NCI-H146 treated with DMSO at 0.1 percent for 48 hours (cell line): ENCODE results near the gene GTF2H2.
"Not testable (repeated sequence)": the region's sequence is repeated elsewhere in the genome, so short reads cannot be mapped to it uniquely, and the experiment has no call there.

Source experiments
- DNase-seq: peaks from one replicate; lab custom pipeline; 2025; ENCODE audit not compliant: unreplicated experiment; lab: John Stamatoyannopoulos, UW

Gene GTF2H2

DNA sequence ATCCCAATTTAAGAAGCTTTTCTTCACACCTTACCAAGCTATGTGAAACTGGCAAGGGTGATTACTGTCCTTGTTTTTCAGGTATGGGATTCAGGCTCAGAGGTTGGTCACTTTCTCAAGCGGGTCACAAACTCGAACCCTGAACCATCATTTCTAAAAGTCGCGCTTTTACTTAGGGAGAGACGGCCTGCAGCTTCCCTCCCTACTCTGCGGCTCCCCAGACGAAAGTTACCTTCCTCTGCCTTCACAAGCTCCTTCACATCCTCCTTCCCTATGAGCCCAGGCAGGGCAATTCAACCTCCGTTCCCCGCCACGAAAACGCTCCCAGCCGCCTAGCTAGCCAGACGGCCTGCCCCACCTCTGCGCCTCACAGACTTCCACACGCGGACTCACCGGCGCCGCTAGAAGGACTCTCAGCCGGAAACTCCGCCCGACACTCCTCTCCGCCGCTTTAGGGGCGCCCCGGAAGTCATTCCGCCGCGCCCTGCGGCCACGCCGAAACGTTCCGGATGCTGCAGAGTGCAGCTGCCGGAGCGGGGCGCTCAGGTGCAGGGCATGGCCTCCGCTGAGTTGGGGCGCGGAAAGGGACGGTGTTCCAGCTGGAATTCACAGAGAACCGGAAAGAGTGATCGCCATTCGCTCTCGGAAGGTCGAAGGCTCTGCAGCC lies at the start of gene GTF2H2:
Gene GTF2H2 (minus strand): TSS at position 415 of the 667 bp plus-strand sequence. CDS start 4,913 bp downstream, outside the sequence.
- DNase-seq = not testable (repeated sequence)

DNA sequence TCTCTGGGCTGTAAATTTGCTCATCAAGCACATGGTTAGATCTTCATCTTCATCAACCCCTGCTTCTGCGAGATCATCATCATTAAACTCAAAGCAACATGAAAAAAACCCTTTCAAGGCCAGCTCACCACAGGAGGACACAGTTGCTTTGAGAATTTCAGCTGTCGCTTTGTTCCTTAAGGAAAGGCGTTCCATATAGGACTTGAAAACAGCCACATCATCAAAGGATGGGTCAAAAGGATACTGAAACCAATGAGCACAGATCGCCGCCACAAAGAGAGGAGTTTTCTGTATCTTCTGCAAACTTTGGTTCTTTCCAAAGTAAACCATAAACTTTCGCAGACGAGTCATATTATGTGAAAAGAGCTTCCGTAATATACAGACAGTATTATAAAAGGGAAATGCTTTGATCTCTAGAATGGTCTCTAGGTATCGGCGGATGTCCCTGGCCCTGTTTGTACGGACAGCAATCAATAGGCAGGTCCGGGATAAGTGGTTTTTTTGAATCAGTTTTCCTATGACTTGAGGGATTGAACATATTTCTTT lies 42.3 kb upstream of the GTF2H2 start:
- DNase-seq = not testable (repeated sequence)

DNA sequence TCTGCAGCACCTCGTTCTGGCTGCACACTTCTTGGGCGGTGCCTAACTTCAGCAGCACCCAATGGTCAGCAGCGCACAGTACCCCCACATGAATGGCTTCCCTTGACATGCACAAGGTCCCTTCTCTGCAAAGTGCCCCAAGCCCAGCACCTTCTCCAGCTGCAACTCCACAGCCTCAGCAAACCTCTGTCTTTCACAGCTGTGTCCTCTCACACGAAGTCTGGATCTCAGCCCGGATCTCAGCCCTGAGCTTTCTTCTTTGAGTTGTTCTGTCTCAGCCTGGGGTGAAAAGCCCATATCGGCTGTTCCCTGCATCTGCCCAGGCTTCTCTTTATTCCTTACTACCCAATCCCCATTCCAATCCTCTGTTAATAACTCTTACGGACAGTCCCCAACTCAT lies 32.5 kb upstream of the GTF2H2 start:
- DNase-seq = not testable (repeated sequence)

DNA sequence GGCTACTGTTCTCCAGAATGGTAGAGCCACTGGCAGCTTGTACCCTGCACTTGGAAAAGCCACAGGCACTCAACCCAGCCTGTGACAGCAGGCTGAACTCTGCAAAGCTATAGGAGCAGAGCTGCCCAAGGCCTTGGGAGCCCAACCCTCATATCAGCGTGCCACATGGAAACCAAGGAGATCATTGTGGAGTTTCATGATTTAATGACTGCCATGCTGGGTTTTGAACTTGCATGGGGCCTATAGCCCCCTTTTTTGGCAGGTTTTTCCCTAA lies 30.4 kb upstream of the GTF2H2 start:
- DNase-seq = not testable (repeated sequence)

DNA sequence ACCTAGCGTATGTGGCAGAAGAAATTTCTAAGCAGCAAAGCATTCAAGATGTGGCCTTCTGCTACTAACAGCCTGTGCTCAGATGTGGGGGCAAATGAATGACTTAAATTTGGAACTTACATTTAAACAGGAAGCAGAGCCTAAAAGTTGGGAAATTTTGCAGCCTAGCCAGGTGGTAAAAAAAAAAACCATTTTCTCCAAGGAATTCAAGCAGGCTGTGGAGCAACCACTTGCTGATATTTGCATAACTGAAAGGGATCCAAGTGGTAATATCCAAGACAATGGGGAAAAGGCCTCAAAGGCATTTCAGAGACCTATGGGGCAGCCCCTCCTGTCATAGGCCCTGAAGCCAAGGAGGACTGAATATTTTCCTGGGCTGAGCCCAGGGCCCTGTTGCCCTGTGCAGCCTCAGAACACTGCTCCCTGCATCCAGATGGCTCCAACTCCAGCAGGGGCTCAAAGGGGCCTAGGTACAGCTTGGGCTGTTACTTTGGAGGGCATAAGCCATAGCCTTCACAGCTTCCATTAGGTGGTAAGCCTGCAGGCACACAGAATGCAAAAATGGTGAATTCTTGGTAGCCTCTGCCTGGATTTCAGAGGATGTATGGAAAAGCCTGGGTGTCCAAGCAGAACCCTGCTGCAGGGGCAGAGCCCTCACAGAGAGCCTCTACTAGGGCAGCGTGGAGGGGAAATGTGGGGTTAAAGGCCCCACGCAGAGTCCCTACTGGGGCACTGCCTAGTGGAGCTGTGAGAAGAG lies 29.9 kb upstream of the GTF2H2 start:
- DNase-seq = not testable (repeated sequence)

DNA sequence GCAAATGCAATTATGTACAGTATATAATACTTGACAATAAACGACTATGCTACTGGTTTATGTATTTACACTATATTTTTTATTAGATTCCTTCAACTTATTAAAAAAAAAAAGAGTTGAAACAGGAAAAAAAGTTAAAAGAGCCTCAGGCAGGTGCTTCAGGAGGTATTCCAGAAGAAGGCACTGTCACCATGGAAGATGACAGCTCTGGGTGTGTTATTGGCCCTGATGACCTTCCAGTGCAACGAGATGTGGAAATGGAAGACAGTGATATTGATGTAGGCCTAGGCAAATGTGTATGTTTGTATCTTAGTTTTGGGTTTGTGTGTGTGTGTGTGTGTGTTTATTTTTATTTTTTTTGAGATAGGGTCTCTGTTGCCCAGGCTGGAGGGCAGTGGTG lies 22.3 kb upstream of the GTF2H2 start:
- DNase-seq = not testable (repeated sequence)

DNA sequence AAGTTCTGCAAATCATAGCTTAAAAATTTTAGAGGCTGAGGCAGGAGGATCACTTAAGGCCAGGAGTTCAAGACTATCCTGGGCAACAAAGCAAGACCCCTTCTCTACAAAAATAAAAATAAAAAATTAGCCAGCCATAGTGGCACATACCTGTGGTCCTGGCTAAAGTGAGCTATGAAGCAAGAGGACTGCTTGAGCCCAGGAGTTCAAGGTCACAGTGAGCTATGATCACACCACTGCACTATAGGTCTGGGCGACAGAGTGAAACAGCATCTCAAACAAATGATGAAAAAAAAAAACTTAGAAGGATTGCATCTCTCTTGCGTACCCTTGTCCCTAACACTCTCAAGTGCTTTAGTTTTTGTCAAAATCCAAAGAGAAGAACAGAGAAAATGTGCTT lies 21.3 kb upstream of the GTF2H2 start:
- DNase-seq = not testable (repeated sequence)

DNA sequence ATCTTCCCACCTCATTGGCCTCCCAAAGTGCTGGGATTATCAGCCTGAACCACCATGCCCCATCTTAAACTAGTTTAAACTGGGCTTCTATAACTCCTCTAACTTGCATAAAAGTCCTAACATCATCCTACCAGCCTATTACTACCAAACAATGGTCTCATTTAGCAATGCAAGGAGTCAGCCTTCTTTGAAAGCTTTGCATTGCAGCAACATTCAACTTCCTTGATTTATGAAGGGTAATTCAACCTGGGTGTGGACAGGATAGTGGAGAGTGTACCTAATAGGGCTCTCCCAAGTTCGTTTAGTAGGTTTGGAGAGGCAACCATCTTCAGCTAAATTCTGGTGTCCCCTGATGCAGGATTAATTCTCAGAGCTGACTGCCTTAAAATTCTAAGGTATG lies 18.7 kb upstream of the GTF2H2 start:
- DNase-seq = not testable (repeated sequence)

DNA sequence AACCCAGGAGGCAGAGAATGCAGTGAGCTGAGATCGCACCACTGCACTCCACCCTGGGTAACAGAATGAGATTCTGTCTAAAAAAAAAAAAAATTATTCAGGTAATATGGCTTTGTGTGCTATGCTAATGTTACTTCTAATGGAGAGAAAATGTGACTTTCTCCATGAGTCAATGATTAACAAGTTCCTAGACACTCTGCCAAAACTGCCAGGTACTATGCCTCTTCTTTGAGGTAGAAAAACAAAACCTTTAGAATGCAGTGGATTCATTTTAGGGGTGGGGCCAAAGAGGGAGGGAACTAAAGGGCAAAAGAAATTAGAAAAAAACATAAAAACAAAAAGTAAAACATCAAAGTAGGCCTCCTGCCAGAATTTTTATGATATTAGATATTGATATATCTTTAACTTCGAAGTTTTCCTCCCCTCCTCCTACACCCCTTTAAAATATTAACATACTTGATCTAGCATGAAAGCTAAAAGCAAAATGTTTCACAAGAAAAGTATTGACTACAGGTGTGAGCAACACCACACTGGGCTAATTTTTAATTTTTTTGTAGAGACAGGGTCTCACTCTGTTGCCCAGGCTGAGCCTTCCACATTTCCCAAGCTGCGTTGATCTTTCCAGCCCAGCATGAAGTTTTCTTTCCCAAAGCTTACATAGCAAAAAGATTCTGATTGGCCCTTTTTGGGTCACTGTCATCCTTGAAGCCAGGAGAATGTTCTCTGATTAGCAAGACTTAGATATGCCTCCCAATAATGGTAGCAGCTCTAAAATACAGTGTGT lies 17.0 kb upstream of the GTF2H2 start:
- not testable (repeated sequence) for DNase-seq

DNA sequence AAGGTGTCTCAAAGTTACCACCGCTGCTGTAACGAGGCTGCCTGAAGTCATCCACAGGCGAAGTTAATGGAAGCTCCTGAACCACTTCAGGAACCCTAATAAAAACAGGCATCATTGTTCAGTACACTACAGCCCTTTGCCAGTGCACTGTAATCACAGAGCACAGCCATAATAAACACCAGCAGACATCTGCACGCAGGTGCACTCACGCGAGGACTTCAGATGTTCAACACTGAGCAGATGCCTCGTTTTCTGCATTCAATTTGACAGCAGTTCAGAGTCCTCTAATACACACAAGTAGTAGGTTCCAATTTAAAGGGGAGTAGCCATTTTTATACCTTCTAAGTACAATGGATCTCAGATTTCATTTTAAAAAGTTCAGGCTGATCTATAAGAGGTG lies 15.4 kb upstream of the GTF2H2 start:
- DNase-seq = not testable (repeated sequence)

DNA sequence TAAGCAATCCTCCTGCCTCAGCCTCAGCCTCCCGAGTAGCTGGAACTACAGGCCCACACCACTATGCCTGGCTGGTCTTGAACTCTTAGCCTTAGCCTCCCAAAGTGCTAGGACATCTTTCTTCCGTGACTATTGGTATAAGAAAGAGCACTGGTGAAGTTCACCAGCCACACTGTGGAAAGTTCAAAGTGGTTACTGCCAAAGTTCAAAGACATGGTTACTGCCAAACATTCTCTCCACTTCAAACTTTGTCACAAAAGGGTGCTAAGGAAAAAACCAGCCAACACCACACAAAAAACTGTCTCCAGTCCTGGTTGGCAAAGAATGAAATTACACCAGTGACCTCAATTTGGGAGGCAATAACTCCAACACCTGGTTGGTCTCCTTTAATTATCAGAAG lies 14.9 kb upstream of the GTF2H2 start:
- not testable (repeated sequence) for DNase-seq

DNA sequence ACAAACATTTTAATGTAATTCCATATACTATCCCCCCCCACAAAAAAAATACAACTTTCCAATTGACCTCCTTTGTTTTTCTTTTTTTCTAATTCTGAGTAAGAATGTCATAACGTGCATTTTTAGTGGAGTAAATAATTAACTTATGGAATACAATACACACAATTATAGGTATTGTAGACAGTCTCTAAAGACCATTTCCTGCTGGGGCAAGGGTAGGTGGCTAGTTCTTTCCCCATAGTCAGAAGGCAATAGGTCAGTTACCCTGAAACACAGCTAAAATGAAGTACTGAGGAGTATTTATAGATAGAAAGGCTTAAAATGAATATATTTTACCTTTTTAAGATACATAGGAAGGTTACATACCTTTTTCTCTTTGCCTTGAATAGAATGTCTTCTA lies 6.2 kb downstream of the GTF2H2 start:
- not testable (repeated sequence) for DNase-seq

DNA sequence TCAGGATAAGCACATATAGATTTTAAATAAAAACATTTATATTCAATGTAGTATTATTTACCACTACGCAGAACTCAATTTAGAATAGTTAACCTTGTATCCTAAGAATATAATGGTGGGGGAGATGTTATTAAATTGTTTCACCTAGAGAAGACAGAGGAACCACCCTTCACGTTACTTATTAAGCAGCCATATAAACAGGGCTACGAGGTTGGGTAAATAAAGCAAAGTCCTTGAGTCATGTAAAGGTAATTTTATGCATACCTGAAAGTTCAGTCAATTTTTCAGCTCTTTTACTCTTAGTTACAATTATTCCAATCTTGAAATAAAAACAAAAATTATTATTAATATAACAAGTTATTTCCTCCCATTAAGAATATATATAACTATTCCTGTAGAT lies 8.1 kb downstream of the GTF2H2 start:
- not testable (repeated sequence) for DNase-seq

DNA sequence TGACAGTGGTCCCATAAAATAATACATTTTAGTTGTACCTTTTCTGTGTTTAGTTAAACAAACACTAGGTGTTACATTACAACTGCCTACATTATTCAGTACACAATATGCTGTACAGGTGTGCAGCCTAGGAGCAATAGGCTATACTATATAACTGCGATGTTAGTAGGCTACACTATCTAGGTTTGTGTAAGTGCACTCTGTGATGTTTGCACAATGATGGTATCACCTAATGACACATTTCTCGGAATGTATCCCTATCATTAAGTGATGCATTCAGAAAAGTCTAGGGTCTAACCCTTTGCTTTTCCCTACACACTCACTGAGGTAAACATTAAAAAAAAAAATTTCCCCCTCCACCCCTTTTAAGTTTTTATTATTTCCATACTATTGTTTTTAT lies 22.7 kb downstream of the GTF2H2 start:
- DNase-seq = not testable (repeated sequence)

DNA sequence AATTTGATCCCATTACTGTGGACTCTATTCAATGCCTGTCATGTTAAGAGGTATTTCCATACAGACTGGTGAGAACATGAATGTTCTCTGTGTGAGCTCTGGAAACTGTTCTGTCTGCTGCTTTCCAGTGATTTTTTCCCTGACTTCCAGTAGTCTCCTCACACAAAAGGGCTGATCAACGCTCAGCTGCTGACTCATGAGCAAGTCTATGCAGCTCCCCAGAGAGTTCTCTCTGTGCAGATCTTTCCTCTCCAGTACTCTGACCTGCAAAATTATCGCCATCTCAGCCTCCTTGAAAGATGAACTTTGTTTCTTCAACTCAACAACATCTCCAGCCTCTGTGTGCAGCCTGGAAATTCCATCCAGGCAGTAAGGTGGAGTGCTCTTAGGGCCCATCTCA lies 23.3 kb downstream of the GTF2H2 start:
- DNase-seq = not testable (repeated sequence)

DNA sequence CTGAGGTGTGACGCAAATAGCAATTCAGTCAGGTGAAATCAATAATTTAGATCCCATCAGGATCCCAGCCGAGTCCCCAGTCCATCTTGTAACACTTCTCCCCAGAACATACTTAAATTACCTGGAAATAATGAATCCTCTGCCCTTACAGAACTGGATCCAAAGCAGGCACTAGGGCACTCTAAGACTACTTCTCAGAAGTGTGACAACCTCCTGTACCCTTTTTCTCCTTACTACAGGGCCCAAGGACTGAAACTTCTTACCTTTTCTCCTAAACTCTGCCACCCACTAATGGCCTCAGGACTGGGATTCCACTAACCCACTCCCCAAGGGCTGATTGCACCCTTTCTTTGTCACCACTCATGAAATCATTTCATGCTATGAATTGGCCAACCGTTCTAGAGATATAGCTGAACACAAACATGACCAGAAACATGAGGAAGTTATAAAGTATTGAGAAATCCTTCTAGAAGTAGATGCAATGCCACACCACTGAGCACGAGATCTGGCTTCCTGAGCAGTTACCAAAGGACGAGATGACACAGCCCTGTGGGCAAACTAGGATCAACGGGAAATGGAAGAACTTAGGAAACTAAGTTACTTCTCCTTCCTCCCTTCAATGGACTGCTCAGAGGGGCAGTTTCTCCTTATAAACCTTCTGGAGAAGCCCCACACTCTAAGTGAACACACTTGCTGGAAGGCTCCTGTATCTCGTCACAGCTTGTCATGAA lies 36.3 kb downstream of the GTF2H2 start:
- not testable (repeated sequence) for DNase-seq

DNA sequence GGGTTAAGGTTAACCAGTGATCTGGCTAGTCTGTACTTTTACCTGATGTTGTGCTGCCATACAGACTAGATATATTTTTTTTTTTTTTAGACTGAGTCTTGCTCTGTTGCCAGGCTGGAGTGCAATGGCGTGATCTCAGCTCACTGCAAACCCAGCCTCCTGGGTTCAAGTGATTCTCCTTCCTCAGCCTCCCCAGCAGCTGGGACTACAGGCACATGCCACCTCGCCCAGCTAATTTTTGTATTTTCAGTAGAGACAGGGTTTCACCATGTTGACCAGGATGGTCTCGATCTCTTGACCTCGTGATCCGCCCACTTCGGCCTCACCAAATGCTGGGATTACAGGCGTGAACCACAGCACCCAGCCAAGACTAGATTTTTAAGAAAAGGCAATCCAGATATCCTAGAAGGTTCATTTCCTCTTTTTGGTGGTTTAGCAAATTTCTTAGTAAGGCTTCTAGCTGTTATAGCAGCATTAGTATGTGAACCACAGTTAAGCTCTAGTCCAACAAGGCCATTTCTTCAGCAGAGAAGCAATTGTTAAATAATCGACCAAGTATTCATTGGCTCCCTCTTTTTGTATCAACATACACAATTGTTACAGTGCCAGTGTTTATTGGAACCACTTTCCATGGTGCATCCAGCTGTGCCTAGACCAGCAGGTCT lies 42.1 kb downstream of the GTF2H2 start, which contains the start of gene NAIP:
Gene NAIP (minus strand): TSS at position 51 of the 665 bp plus-strand sequence. CDS start 12,424 bp downstream, outside the sequence.
- DNase-seq = not testable (repeated sequence)

DNA sequence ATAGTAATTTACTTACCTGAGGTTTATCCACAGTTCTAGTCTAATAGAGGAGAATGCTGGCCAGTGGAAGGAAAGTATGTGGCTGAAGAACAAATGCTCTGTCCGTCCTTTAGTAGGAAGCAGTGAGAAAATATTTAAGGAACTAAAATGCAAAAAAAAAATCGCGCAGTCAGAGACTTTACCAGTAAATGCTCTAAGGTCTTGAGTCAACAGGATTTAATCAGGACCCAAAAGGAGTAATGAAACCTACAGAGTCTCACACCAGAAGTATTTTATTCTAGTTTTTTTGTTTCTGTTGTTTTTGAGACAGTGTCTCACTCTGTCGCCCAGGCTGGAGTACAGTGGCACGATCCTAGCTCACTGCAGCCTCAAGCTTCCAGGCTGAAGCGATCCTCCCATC lies 46.8 kb downstream of the GTF2H2 start:
- not testable (repeated sequence) for DNase-seq

DNA sequence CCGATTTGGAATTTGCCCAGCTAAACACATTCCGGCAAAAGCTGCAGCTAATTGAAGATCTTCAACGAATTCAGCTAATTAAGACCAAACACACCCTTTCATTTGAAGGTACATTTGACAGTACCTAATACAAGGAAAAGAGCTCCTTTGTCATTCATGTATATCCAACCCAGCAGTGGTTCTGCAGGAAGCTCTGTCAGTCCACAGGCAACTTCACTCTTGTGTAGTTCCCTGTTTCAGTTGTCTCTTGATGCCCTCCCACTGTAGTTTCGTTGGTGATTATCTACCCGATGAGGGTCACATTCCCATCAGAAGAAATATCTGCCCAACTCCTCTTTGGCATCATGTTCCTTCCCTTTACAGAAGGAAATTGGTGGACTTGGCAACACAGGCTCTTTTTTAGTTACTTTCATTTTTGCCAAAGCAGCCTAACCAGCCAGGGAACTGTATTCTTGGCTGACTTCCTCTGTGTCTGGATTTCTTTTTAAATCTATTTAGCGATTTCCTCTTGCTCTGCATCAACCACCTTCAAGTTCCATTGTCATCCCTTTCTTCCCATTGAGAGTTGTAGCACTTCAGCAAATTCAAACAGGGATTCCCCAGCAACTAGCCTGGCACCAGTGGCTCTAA lies 49.0 kb downstream of the GTF2H2 start:
- not testable (repeated sequence) for DNase-seq

DNA sequence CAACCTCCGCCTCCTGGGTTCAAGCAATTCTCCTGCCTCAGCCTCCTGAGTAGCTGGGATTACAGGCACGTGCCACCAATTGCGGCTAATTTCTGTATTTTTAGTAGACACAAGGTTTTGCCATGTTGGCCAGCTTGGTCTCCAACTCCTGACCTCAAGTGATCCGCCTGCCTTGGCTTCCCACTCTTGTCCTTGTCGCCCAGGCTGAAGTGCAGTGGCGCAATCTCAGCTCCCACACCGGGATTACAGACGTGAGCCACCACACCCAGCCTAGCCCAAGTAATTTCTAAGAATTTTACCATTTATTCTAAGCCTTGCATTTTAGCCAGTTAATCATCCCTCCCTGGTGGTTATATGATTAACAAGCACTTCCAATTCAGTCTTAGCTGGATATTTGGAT lies 53.3 kb downstream of the GTF2H2 start:
- DNase-seq = no peak
